Stimulated activated CD4-positive, alpha-beta T cell treated with anti-CD3 and anti-CD28 coated beads, Interleukin-12 subunit alpha, Interleukin-12 subunit beta, amount 100 ng/mL, for 24 hours (primary cell): Measurements from ENCODE around the gene PKNOX1.
"Not testable (repeated sequence)": the region's sequence is repeated elsewhere in the genome, so short reads cannot be mapped to it uniquely, and the experiment has no call there.

ENCODE experiments used
- DNase-seq, 2 experiments: peaks; one replicate each; pipeline ENCODE4 v3.0.0-alpha.2; 2020; ENCODE audit warnings: low read depth in 2 of 2

Gene PKNOX1

DNA sequence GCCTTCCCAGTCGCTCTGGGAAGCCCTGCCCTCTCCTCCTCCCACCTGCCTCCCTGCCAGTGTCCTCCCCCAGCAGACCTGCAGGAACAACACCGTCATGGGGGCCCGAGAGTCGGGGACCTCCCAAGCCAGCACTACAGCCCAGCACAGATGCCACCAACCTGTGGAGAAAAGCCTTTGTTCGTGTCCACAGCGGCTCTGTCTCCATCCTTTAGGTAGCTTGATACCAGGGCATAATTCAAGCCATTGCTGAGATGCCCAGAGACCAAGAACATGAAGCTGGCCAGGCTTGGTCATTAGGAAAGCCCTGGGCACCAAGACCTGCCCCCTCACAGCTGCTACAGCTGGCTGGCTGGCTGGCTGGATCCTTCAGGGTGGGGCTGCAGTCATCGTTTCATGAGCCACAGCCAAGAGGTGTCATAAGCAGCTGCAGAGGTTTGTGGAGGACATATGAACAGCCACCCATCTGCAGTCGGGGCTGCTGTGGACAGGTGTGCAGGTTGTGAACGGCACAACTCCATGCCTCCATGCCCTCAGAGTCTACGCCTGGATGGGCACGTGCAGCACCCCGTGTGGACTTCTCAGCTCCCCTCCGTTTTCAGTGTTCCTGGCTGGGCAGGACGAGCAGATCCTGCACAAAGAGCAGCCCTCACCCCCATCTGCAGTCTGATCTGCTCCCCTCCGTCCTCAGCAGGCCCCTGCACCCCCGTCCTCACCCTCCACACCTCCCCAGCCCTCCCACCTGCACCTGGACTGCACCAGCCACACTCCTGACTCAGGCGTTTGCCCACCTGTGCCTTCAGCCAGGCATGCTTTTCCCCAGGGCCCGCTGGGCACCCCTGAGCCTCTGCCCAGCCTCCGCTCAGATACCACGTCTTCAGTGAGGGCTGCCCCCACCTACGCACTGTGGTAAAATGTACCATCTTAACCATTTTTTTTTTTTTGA lies 71.8 kb downstream of the PKNOX1 start:
- DNase-seq = not testable (repeated sequence)

DNA sequence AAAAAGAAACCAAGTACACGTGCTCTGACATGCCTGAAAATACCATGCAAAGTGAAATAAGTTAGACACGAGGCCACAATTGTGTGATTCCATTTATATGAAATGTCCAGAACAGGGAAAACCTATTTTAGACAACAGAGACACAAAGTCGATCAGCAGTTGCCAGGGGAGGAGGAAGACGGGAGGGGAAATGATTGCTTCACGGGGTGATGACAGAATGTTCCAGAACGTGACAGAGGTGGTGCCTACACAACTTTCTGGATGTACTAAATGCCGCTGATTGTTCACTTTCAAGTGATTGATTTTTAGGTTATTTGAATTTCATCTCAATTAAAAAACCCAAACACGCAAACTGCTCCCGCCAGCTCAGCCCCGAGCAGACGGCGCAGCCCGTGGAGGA lies 78.8 kb downstream of the PKNOX1 start:
- not testable (repeated sequence) for DNase-seq

DNA sequence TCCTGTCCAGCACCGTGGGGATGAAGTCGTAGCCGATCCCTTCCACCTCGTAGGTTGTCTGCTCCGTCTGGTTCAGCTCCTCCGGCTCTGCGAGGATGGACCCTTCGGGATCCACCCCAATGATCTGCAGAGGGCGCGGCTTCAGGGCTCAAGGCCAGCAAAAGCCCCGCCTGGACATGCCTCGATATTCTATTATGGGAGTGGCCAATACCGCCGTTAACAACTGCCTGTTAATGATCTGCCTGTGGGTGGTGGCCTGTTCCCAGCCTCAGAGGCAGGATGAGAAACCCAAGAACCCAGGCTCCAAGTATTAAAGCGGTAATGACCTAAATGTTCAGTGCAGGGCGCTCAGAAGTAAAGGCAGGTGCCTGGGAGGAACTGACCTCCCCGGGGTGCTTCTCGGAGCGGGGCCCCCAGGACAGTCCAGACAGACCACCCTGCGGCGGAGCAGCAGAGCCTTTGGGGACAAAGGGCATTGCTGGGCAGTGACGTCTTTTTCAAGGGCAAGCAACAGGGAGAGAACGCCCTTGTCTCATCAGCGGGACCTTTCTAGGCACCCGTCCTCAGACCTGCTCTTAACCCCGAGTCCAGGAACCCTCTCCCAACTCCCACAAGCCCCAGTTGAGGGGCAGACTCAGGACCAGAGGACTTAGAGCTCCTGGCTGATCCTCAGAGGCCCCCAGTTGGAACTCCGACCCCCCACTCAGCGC lies 88.7 kb downstream of the PKNOX1 start:
- not testable (repeated sequence) for DNase-seq

- not testable (repeated sequence) for DNase-seq
These were observed 90.0 kb downstream of the PKNOX1 start for GRCh38 chr21:43064265-43064917.

- not testable (repeated sequence) for DNase-seq
These were observed 91.6 kb downstream of the PKNOX1 start for GRCh38 chr21:43065991-43066390.

GRCh38 chr21:43066690-43067089 lies 92.3 kb downstream of the PKNOX1 start:
- DNase-seq = not testable (repeated sequence)

GRCh38 chr21:43068065-43068464 lies 93.7 kb downstream of the PKNOX1 start:
- DNase-seq = not testable (repeated sequence)

- not testable (repeated sequence) for DNase-seq
These were observed 95.3 kb downstream of the PKNOX1 start for GRCh38 chr21:43069682-43070081.

DNA sequence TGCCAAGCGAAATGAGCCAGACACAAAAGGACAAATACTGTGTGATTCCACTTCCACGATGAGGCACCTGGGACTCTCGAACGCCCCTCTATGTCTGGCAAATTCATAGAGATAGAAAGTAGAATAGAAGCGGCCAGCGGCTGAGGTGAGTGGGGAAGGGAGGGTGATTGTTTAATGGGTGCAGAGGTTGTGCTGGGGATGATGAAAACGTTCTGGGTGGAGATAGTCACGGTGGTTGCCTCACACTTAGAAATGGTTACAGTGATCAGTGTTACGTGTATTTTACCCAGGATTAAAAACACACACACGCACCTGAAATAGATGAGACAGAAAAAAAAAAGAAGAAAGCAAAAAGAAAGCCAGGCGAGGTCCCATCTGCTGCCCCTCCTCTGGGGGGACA lies 98.4 kb downstream of the PKNOX1 start:
- DNase-seq = not testable (repeated sequence)

GRCh38 chr21:43074401-43075169 lies 100.2 kb downstream of the PKNOX1 start:
- not testable (repeated sequence) for DNase-seq

GRCh38 chr21:43075170-43076022 lies 101.0 kb downstream of the PKNOX1 start, which contains the start of gene CBS:
Gene CBS (minus strand): TSS chr21:43075835. CDS start chr21:43072193, 3,642 bp downstream.
- not testable (repeated sequence) for DNase-seq

DNA sequence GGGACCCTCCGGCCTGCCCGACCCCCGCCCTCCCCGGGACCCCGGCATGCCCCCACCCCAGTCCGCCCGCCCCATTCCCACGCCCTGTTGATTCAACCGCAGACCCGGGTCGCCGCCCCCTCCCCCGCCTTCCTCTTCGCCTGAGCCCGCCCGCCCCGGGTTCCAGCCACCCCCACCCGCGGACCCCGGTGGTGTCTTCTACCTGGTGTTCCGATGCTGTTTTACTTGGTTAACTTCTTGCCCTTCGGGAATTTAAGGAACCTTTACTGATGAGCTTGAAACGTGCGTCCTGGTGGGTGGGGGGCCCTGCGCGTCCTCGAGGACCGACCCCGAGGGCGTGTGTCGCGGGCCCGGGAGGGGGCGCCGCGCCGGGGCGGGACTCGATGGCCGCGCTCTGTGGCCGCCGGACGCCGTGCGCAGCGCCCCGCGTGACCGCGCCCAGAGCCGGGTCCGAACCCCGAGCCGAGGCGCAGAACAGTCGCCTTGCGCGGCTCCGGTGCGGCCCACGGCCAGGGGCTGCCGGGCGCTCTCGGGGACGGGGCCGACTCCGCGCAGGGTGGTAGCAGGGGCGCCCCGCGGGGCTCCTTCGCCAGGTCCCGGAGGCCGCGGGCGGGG lies 101.8 kb downstream of the PKNOX1 start:
- DNase-seq = not testable (repeated sequence)

DNA sequence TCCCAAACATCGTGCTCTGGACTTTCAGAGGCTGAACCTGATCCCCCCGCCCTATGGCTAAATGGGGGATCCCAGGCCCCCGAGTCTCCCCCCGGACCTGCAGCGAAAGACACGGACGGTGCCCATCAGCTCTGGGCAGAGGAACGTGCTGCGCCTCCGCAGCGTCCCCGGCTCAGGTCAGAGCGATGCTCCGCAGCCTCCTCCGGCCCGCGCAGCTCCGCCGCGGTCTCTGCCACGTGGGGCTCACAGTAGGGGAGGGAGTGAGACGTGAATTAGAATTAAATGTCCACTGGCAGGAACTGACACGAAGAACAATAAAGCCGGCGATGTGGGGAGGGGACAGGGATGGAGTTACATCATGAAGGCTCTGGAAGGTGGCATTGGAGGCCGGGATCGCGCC lies 102.3 kb downstream of the PKNOX1 start:
- not testable (repeated sequence) for DNase-seq

GRCh38 chr21:43082587-43083300 lies 108.4 kb downstream of the PKNOX1 start:
- DNase-seq = not testable (repeated sequence)
